Caco-2 (cell line): Measurements from ENCODE around the gene TEAD2. TPM values are rescaled to one million over a fixed set of nuclear protein-coding genes. Genes with fewer than 3 reads are reported as not detected.

Source experiments
- BruUV-seq: library from RNA; stranded (reverse); fragments of 400-500 nt; replicated peaks from 2 replicates; lab custom pipeline; 2021; lab: Mats Ljungman, UMichigan
- CTCF ChIA-PET: fragments of 300-600 bp; sonication (Branson Sonifier 250); formaldehyde crosslinking; loops from one replicate; lab custom pipeline; 2022; ENCODE audit warnings: antibody characterized with exemption; lab: Charles Lee
- POLR2A ChIA-PET: fragments of 300-600 bp; sonication (Branson Sonifier 250); formaldehyde crosslinking; loops from one replicate; lab custom pipeline; 2022; ENCODE audit warnings: antibody characterized with exemption; lab: Charles Lee
- DNase-seq, 2 experiments: peaks; one replicate each; pipeline versions ENCODE4 v3.0.0 to v3.0.0-alpha.2; 2020 to 2022
- H3K27me3 ChIP-seq: replicated peaks from 2 replicates; pipeline ENCODE4 v1.6.0; 2011; ENCODE audit warnings: low read length; ENCODE audit not compliant: control insufficient read depth, insufficient read depth
- H3K36me3 ChIP-seq: 2 replicates; pipeline ENCODE4 v1.5.1; 2011; ENCODE audit warnings: low read length; ENCODE audit not compliant: control insufficient read depth, insufficient read depth
- H3K4me1 ChIP-seq: fragments of 250-450 bp; sonication (Bioruptor Pico); 2 replicates; pipeline ENCODE4 v1.5.1; 2020; ENCODE audit warnings: mild to moderate bottlenecking
- H3K4me3 ChIP-seq: 2 replicates; pipeline ENCODE4 v1.5.1; 2011; ENCODE audit warnings: low read depth, mild to moderate bottlenecking, control low read depth, low read length
- H3K9me3 ChIP-seq: fragments of 250-450 bp; sonication (Bioruptor Pico); 2 replicates; pipeline ENCODE4 v1.5.1; 2020; ENCODE audit warnings: mild to moderate bottlenecking, moderate library complexity
- H3K27ac Mint-ChIP-seq: one replicate; pipeline ENCODE4 v1.8.0; 2022; ENCODE audit warnings: mixed read lengths; ENCODE audit not compliant: unreplicated experiment
- H3K27me3 Mint-ChIP-seq: one replicate; pipeline ENCODE4 v1.8.0; 2022; ENCODE audit warnings: mixed read lengths; ENCODE audit not compliant: insufficient read depth, unreplicated experiment
- H3K36me3 Mint-ChIP-seq: one replicate; pipeline ENCODE4 v1.8.0; 2022; ENCODE audit warnings: mild to moderate bottlenecking, mixed read lengths; ENCODE audit not compliant: insufficient read depth, unreplicated experiment
- H3K4me1 Mint-ChIP-seq: one replicate; pipeline ENCODE4 v1.8.0; 2022; ENCODE audit warnings: low read depth, mixed read lengths; ENCODE audit not compliant: unreplicated experiment
- H3K4me3 Mint-ChIP-seq: one replicate; pipeline ENCODE4 v1.8.0; 2022; ENCODE audit warnings: mild to moderate bottlenecking, moderate library complexity, mixed read lengths; ENCODE audit not compliant: unreplicated experiment
- H3K9me3 Mint-ChIP-seq: one replicate; pipeline ENCODE4 v1.8.0; 2022; ENCODE audit warnings: mixed read lengths; ENCODE audit not compliant: unreplicated experiment
- CTCF ChIP-seq, 2 experiments: fragments of 200-600 bp in 1 of 2; IDR thresholded peaks; 1 replicate in 1 of 2; 2 replicates in 1 of 2; pipeline versions ENCODE4 v1.5.1 to v1.8.0; 2011 to 2022; ENCODE audit warnings: antibody characterized with exemption in 1 of 2, control low read depth in 1 of 2, inconsistent platforms in 1 of 2, low read depth in 1 of 2, low read length in 1 of 2, mild to moderate bottlenecking in 1 of 2, moderate library complexity in 1 of 2; ENCODE audit not compliant: insufficient read depth in 1 of 2, severe bottlenecking in 1 of 2, unreplicated experiment in 1 of 2
- intact Hi-C: fragments of 100-400 bp; cut with micrococcal nuclease; formaldehyde crosslinking; loops from one replicate; pipeline ENCODE4 v1.10.0; 2022; ENCODE audit not compliant: unreplicated experiment
- total RNA-seq: library from RNA; stranded (reverse); gene quantifications from 2 replicates; pipeline ENCODE4 v1.2.3, GENCODE V29; 2022

The TEAD2 gene
- total RNA-seq, 1 experiment from 2014 or later, result 8.8 TPM

GRCh38 chr19:49324801-49325576 is 37.2 kb downstream of the TEAD2 start, which contains the start of gene SLC6A16:
TSS of gene SLC6A16 (minus strand) at chr19:49325191. CDS start at chr19:49311347, 13,844 bp downstream.
- peaks cover 3% of the 10 kb centered on the region for H3K9me3 Mint-ChIP-seq
- no peak within 1 kb of the TSS for H3K4me3 Mint-ChIP-seq
- CTCF ChIA-PET, result interaction anchor here (0.6 kb wide), 1 partner anchor 82 kb away, joined by 3 read pairs; no protein-coding TSS in a partner anchor
- no peaks in the 10 kb centered on the region for H3K4me1 Mint-ChIP-seq
- POLR2A ChIA-PET, result no interaction called here
- BruUV-seq, result no TSS peak
- Histone ChIP-seq H3K9me3 (peaks cover 11% of the 10 kb centered on the region), H3K36me3 (no peaks in the 10 kb centered on the region), H3K4me3 (no peak within 1 kb of the TSS), H3K4me1 (no peaks in the 10 kb centered on the region), H3K27me3 (no peaks in the 10 kb centered on the region)
- no peaks in the 10 kb centered on the region for H3K36me3 Mint-ChIP-seq
- DNase-seq, result peak in 1 of 2 experiments; percentile 11
- intact Hi-C loops, result no loop called here
- TF ChIP-seq CTCF (IDR thresholded peaks at IDR 0.05; ENCODE audit: insufficient read depth in 1 of 2, low read depth in 1 of 2, low read length in 1 of 2, severe bottlenecking in 1 of 2, unreplicated experiment in 1 of 2), result no peak
- H3K27me3 Mint-ChIP-seq, result no peaks in the 10 kb centered on the region
- H3K27ac Mint-ChIP-seq, result no peak within 1 kb of the TSS

GRCh38 chr19:49318296-49318695 is 43.9 kb downstream of the TEAD2 start:
- BruUV-seq, result no TSS peak
- POLR2A ChIA-PET, result interaction anchor here (0.6 to 0.7 kb wide), 2 partner anchors 54 to 136 kb away, joined by 4 to 10 read pairs; no protein-coding TSS in a partner anchor

GRCh38 chr19:49316284-49316683 is 45.9 kb downstream of the TEAD2 start:
- Mint-ChIP-seq H3K4me3 (no peak overlapping the region), H3K4me1 (no peaks in the 10 kb centered on the region), H3K9me3 (peaks cover 13% of the 10 kb centered on the region), H3K27ac (no peak overlapping the region), H3K36me3 (no peaks in the 10 kb centered on the region), H3K27me3 (peaks cover 12% of the 10 kb centered on the region)
- Histone ChIP-seq H3K27me3 (no peaks in the 10 kb centered on the region), H3K36me3 (no peaks in the 10 kb centered on the region), H3K9me3 (peaks cover 6% of the 10 kb centered on the region), H3K4me3 (no peak overlapping the region), H3K4me1 (no peaks in the 10 kb centered on the region)
- ChIA-PET CTCF (no interaction called here), POLR2A (no interaction called here)
- no peak for DNase-seq
- no TSS peak for BruUV-seq
- intact Hi-C loops, result no loop called here
- no peak for TF ChIP-seq CTCF (IDR thresholded peaks at IDR 0.05; ENCODE audit: insufficient read depth in 1 of 2, low read depth in 1 of 2, low read length in 1 of 2, severe bottlenecking in 1 of 2, unreplicated experiment in 1 of 2)

More at GRCh38 chr19:49318296-49318695, 43.9 kb downstream of the TEAD2 start:
- Histone ChIP-seq H3K4me3 (no peak overlapping the region), H3K27me3 (no peaks in the 10 kb centered on the region), H3K9me3 (peaks cover 11% of the 10 kb centered on the region), H3K4me1 (no peaks in the 10 kb centered on the region), H3K36me3 (no peaks in the 10 kb centered on the region)
- H3K4me3 Mint-ChIP-seq, result no peak overlapping the region
- intact Hi-C loops, result no loop called here
- H3K36me3 Mint-ChIP-seq, result no peaks in the 10 kb centered on the region
- H3K4me1 Mint-ChIP-seq, result no peaks in the 10 kb centered on the region
- H3K9me3 Mint-ChIP-seq, result peaks cover 13% of the 10 kb centered on the region
- H3K27ac Mint-ChIP-seq, result no peak overlapping the region
- no peak for DNase-seq
- no peak for TF ChIP-seq CTCF (IDR thresholded peaks at IDR 0.05; ENCODE audit: insufficient read depth in 1 of 2, low read depth in 1 of 2, low read length in 1 of 2, severe bottlenecking in 1 of 2, unreplicated experiment in 1 of 2)
- H3K27me3 Mint-ChIP-seq, result peaks cover 7% of the 10 kb centered on the region
- CTCF ChIA-PET, result interaction anchor here (1.4 kb wide), 1 partner anchor 9 kb away, joined by 4 read pairs; no protein-coding TSS in a partner anchor
